ENCODE results near the gene LPIN1.

LPIN1 gene

DNA sequence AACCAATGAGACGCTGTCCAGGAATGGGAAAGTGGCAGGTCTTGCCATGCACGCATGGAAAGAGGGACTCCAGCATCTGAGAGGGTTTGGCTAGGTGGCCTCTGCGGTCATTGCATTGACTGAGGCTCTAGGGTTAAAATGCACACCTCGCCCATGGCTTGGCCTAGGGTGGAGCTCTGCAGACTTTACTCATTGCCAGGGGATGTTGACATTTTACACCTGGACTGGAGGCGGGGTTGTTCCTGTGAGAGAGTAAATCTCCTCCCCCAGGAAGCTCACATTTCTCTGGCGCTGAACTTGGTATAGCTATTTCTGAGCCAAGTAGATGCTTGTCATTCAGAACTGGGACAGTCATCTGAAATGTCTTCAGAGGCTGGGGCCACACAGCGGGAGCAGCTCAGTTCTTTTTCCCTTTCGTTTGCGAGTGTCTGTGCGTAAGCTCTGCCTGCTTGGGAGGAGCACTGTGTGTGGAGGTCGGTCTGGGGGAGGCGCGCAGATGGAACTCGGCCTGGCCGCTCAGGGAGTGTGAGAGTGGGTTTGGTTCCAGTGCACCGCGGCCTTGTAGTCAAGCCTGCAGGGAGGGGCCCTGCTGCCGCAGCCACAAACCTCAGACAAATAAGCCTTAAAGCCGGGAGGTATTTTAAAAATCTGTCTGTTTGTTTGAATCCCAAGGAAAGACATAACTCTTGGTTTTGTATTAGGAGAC, 76.5 kb downstream of the LPIN1 start:
- H3K27ac ChIP-seq (ENCODE audit: low read length) = no peak overlapping the region
- no peak overlapping the region for H3K9ac ChIP-seq (ENCODE audit: low read depth, low read length)
- no peaks in the 10 kb centered on the region for H3K9me3 ChIP-seq (ENCODE audit: insufficient read depth, low read depth, low read length)
- H3K4me3 ChIP-seq (ENCODE audit: low read length) = no peak overlapping the region
- H3K4me1 ChIP-seq (ENCODE audit: insufficient read depth, low read length) = no peaks in the 10 kb centered on the region
- peaks cover 13% of the 10 kb centered on the region; the same call in 1 of the 2 replicates for H3K36me3 ChIP-seq (ENCODE audit: insufficient read depth, low read depth, low read length)
- H3K27me3 ChIP-seq (ENCODE audit: insufficient read depth, low read length) = no peaks in the 10 kb centered on the region

- Histone ChIP-seq H3K9ac (ENCODE audit: low read depth, low read length) (no peak overlapping the region), H3K27ac (ENCODE audit: low read length) (no peak overlapping the region), H3K36me3 (ENCODE audit: insufficient read depth, low read depth, low read length) (peaks cover 12% of the 10 kb centered on the region; the same call in 1 of the 2 replicates), H3K27me3 (ENCODE audit: insufficient read depth, low read length) (no peaks in the 10 kb centered on the region), H3K9me3 (ENCODE audit: insufficient read depth, low read depth, low read length) (no peaks in the 10 kb centered on the region), H3K4me3 (ENCODE audit: low read length) (no peak overlapping the region), H3K4me1 (ENCODE audit: insufficient read depth, low read length) (peaks cover 8% of the 10 kb centered on the region; the same call in 1 of the 2 replicates)
Measured at GRCh38 chr2:11824901-11825828, 78.7 kb downstream of the LPIN1 start.

DNA sequence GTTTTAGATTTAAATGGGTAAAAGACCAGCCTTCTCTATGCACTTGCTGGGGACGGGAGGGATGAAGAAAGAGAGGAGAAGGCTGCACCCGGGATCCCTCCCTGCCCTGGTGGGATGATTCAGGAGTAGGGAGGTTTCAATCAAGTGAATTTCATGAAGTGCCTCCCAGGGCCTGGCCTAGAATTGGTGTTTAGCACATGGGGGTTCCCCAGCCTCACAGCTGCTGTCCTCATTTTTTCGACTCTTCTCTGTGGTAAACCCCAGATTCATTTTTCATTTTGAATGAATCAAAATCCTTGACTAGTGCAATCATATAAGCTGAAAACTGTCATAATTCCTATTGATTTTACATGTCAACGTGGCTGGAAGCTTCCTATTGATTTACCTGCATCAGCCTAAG, 81.1 kb downstream of the LPIN1 start:
- no peak overlapping the region for H3K27ac ChIP-seq (ENCODE audit: low read length)
- peaks cover 3% of the 10 kb centered on the region; the same call in 1 of the 2 replicates for H3K36me3 ChIP-seq (ENCODE audit: insufficient read depth, low read depth, low read length)
- H3K27me3 ChIP-seq (ENCODE audit: insufficient read depth, low read length) = no peaks in the 10 kb centered on the region
- H3K4me3 ChIP-seq (ENCODE audit: low read length) = no peak overlapping the region
- H3K9ac ChIP-seq (ENCODE audit: low read depth, low read length) = no peak overlapping the region
- H3K4me1 ChIP-seq (ENCODE audit: insufficient read depth, low read length) = peaks cover 17% of the 10 kb centered on the region; the same call in 1 of the 2 replicates
- no peaks in the 10 kb centered on the region for H3K9me3 ChIP-seq (ENCODE audit: insufficient read depth, low read depth, low read length)

- no peak overlapping the region for H3K4me3 ChIP-seq (ENCODE audit: low read length)
- peaks cover 17% of the 10 kb centered on the region; the same call in 1 of the 2 replicates for H3K4me1 ChIP-seq (ENCODE audit: insufficient read depth, low read length)
- no peaks in the 10 kb centered on the region for H3K9me3 ChIP-seq (ENCODE audit: insufficient read depth, low read depth, low read length)
- H3K36me3 ChIP-seq (ENCODE audit: insufficient read depth, low read depth, low read length) = peaks cover 3% of the 10 kb centered on the region; the same call in 1 of the 2 replicates
- no peak overlapping the region for H3K9ac ChIP-seq (ENCODE audit: low read depth, low read length)
- no peak overlapping the region for H3K27ac ChIP-seq (ENCODE audit: low read length)
- no peaks in the 10 kb centered on the region for H3K27me3 ChIP-seq (ENCODE audit: insufficient read depth, low read length)
Measured at GRCh38 chr2:11828933-11829323, 82.5 kb downstream of the LPIN1 start.

GRCh38 chr2:11829324-11829946, 83.0 kb downstream of the LPIN1 start:
- Histone ChIP-seq H3K4me1 (ENCODE audit: insufficient read depth, low read length) (peaks cover 17% of the 10 kb centered on the region; the same call in 1 of the 2 replicates), H3K4me3 (ENCODE audit: low read length) (peak overlapping the region; percentile 14; the same call in 1 of the 2 replicates), H3K9me3 (ENCODE audit: insufficient read depth, low read depth, low read length) (no peaks in the 10 kb centered on the region), H3K9ac (ENCODE audit: low read depth, low read length) (peak overlapping the region; percentile 62; the same call in 1 of the 2 replicates), H3K36me3 (ENCODE audit: insufficient read depth, low read depth, low read length) (peaks cover 3% of the 10 kb centered on the region; the same call in 1 of the 2 replicates), H3K27ac (ENCODE audit: low read length) (peak overlapping the region; percentile 29), H3K27me3 (ENCODE audit: insufficient read depth, low read length) (no peaks in the 10 kb centered on the region)

DNA sequence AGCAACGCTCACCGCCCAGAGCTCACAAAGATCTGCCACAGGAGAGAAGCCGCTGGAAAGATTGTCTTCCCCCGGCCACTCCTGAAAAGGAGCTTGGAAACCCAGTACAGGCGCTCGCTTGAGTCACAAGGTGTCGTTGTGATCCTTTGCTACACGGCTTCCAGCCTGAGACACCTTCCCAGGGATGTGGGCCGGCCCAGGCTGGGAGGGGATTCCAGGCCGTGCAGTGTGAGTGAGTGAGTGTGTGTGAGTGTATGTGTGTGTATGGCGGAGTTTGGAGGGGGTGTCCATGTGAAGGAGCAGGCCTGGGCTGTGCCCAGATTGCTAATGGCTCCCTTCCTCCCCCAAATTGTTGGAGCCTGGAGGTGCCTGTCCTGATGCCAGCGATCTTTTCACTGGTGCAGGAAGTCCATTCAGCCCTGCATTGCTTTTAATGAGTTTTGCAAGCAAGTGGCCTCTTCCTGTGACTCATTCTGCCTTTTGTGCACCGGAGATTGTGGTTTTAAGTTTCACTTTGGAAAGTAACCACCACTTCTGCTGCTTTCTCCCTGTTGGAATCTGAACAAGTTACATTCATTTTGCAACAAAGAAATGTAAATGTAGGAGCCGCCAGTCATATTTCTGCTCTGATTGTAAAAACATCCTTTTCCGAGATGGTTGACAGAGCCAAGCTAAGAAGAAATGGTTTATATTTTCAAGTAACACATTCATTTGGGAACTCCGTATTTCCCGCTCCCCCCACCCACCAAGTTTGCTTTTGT, 83.7 kb downstream of the LPIN1 start:
- H3K9ac ChIP-seq (ENCODE audit: low read depth, low read length) = peak overlapping the region; percentile 62; the same call in 1 of the 2 replicates
- H3K4me3 ChIP-seq (ENCODE audit: low read length) = peak overlapping the region; percentile 46
- H3K4me1 ChIP-seq (ENCODE audit: insufficient read depth, low read length) = peaks cover 17% of the 10 kb centered on the region; the same call in 1 of the 2 replicates
- peaks cover 3% of the 10 kb centered on the region; the same call in 1 of the 2 replicates for H3K36me3 ChIP-seq (ENCODE audit: insufficient read depth, low read depth, low read length)
- no peaks in the 10 kb centered on the region for H3K9me3 ChIP-seq (ENCODE audit: insufficient read depth, low read depth, low read length)
- H3K27ac ChIP-seq (ENCODE audit: low read length) = peak overlapping the region; percentile 29
- no peaks in the 10 kb centered on the region for H3K27me3 ChIP-seq (ENCODE audit: insufficient read depth, low read length)

DNA sequence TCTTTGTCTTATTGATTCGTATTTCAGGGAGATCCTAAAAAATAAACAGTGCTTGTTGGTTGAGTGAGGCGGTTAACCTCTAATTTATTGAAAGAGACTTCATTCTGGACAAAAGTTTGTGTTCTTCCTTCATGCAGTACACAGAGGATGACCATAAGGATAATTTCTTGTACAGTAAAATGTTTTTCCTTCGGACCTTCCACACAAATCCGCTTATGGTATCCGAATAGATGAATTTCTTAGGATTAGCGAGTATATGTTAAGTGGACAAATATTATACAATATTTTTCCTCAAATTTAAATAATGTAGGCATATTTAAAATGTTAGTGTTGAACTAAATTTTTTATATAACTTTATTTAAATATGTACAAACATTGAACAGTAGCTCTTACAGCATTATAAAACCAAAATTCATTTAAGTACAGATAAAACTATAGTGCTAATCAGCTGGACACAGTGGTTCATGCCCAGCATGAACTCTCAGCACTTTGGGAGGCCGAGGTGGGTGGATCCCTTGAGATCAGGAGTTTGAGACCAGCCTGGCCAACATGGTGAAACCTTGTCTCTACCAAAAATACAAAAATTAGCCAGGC, 84.4 kb downstream of the LPIN1 start:
- H3K36me3 ChIP-seq (ENCODE audit: insufficient read depth, low read depth, low read length) = peaks cover 3% of the 10 kb centered on the region; the same call in 1 of the 2 replicates
- peaks cover 17% of the 10 kb centered on the region; the same call in 1 of the 2 replicates for H3K4me1 ChIP-seq (ENCODE audit: insufficient read depth, low read length)
- peak overlapping the region; percentile 29 for H3K27ac ChIP-seq (ENCODE audit: low read length)
- H3K4me3 ChIP-seq (ENCODE audit: low read length) = peak overlapping the region; percentile 46
- peak overlapping the region; percentile 62; the same call in 1 of the 2 replicates for H3K9ac ChIP-seq (ENCODE audit: low read depth, low read length)
- no peaks in the 10 kb centered on the region for H3K9me3 ChIP-seq (ENCODE audit: insufficient read depth, low read depth, low read length)
- H3K27me3 ChIP-seq (ENCODE audit: insufficient read depth, low read length) = no peaks in the 10 kb centered on the region

DNA sequence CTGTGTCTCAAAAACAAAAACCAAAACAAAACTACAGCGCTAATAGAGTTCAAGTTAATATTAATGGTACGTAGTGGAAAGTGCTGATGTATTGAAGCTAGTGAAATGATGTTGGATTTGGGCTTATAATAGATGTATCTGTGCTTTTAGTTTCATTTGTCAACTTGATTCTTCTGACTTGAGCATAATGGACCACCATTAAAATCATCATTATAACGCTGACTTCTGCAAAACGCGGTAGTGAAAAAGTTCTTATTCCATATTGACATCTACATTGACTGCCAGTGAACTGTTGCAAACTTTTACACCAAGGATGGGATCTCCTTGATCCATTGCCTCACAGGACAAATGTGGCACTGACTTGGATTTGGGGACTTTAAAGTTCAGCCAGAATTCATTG, 85.0 kb downstream of the LPIN1 start:
- H3K27ac ChIP-seq (ENCODE audit: low read length) = peak overlapping the region; percentile 27
- no peak overlapping the region for H3K9ac ChIP-seq (ENCODE audit: low read depth, low read length)
- H3K4me3 ChIP-seq (ENCODE audit: low read length) = no peak overlapping the region
- H3K4me1 ChIP-seq (ENCODE audit: insufficient read depth, low read length) = peaks cover 17% of the 10 kb centered on the region; the same call in 1 of the 2 replicates
- peaks cover 3% of the 10 kb centered on the region; the same call in 1 of the 2 replicates for H3K36me3 ChIP-seq (ENCODE audit: insufficient read depth, low read depth, low read length)
- H3K27me3 ChIP-seq (ENCODE audit: insufficient read depth, low read length) = no peaks in the 10 kb centered on the region
- no peaks in the 10 kb centered on the region for H3K9me3 ChIP-seq (ENCODE audit: insufficient read depth, low read depth, low read length)

DNA sequence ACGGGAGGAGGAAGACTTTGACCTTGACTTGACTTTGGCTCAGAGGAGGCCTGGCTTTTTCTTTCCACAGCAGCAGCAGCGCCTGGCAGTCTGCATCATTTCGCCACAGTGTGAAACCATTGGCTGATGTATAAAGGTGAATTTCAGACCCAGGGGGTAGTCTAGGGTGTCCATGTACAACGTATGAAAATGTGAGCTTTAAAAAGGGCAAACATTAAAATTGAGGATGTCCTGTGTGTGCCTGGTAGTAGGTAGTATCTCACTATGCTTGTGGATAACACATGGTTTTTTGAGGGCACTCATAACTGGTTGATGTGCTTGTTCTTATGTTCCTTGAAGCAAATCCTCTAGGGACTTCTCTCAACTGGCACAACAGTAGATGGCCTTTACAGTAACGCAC, 86.1 kb downstream of the LPIN1 start:
- H3K36me3 ChIP-seq (ENCODE audit: insufficient read depth, low read depth, low read length) = no peaks in the 10 kb centered on the region
- H3K9me3 ChIP-seq (ENCODE audit: insufficient read depth, low read depth, low read length) = no peaks in the 10 kb centered on the region
- no peak overlapping the region for H3K9ac ChIP-seq (ENCODE audit: low read depth, low read length)
- H3K4me3 ChIP-seq (ENCODE audit: low read length) = no peak overlapping the region
- no peaks in the 10 kb centered on the region for H3K27me3 ChIP-seq (ENCODE audit: insufficient read depth, low read length)
- H3K4me1 ChIP-seq (ENCODE audit: insufficient read depth, low read length) = peaks cover 17% of the 10 kb centered on the region; the same call in 1 of the 2 replicates
- no peak overlapping the region for H3K27ac ChIP-seq (ENCODE audit: low read length)

DNA sequence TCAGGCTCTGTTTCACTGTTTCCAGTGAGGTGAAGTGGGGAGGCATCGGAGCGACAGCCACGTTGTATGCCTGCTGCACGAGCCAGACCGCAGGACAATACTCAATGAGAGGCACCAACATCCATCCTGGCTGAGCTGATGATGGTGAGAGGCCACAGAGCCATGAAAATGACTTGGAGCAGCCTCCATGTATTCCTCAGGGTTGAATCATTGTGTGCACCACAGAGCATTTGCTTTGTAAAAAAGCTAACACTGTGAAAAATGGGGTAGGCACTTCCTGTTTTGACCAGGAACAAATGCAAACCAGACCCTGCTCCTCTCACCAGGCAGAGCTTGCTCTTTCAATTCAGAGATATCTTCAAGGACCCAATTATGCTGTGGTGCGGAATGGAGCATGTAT, 87.2 kb downstream of the LPIN1 start:
- no peak overlapping the region for H3K9ac ChIP-seq (ENCODE audit: low read depth, low read length)
- H3K4me3 ChIP-seq (ENCODE audit: low read length) = no peak overlapping the region
- H3K27me3 ChIP-seq (ENCODE audit: insufficient read depth, low read length) = no peaks in the 10 kb centered on the region
- no peaks in the 10 kb centered on the region for H3K36me3 ChIP-seq (ENCODE audit: insufficient read depth, low read depth, low read length)
- no peaks in the 10 kb centered on the region for H3K9me3 ChIP-seq (ENCODE audit: insufficient read depth, low read depth, low read length)
- H3K4me1 ChIP-seq (ENCODE audit: insufficient read depth, low read length) = peaks cover 17% of the 10 kb centered on the region; the same call in 1 of the 2 replicates
- no peak overlapping the region for H3K27ac ChIP-seq (ENCODE audit: low read length)
